GOT3 (cell line): ENCODE data around the gene HIVEP3.

ENCODE experiments used
- DNase-seq: peaks from one replicate; lab custom pipeline; 2025; ENCODE audit warnings: mixed read lengths; lab: John Stamatoyannopoulos, UW

HIVEP3 gene

DNA sequence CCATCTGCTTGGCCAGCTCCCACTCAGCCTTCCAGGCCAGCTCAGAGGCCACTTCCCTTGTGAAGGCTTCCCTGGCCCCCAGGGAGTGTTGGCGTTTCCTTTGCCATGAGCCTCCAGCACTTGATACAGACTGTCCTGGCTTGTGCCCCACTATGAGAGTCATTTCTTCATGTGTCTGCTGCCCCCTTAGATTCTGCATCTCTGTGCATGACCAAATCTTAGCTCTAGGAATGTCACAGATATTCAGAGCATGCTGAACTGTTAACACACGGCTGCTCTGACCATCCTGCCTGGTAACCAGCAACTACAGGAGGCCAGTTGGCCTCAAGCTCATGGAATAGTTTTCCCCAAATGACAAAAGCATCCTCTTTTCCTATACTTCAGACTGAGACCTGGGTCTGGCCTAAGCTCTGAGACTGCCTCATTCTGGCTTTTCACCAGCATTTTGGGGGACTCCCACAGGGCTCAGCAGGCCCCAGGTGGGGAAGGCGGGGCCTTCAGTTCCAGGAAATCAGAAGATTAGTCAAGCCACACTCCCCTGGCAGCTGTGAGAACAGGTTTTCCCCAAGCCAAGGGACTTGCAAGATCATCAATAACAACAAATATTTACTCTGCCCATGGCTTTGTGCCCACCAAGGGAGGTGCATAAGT lies 251.6 kb downstream of the HIVEP3 start:
- DNase-seq, result no peak

DNA sequence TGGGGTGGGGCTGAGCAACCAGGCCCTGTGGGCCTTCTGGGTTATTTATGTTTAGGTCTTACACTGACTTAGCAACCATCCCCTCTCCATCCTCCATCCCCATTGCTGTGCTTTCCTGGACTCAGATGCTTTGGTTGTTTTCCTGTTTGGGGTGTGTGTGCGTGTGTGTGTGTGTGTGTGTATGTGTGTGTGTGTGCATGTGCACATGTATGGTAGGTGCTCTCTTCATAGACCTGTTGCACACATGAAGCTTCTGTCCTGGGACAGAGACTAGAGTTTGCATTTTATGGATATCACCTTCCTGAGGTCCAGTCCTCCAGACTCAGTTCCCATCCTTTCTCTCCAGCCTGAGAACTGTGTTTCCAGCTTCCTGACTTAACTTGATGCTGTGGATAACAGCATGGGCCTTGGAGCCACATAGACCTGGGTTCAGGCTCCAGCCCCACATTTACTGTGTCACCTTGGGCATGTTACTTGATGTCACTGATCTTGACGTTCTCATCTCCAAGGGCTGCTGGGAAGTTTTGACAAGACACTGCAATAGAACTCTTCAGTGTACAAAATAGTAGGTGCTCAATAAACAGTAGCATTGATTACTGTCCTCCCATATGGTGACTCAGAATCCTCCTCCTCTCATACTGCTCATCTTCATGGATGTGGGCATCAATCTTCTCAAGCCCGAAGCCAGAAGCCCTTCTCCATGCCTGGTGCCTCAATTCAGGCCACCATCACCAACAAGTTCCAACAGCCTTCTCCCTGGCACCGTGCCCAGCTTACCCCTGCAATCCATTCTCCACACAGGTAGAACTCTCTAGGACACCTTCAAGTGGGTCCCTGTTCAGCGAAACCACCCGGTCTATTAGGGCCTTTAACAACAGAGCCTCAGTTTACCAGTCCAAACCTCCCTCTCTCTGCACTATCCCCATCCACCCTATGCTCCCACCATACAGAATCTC lies 252.5 kb downstream of the HIVEP3 start:
- DNase-seq, result no peak

DNA sequence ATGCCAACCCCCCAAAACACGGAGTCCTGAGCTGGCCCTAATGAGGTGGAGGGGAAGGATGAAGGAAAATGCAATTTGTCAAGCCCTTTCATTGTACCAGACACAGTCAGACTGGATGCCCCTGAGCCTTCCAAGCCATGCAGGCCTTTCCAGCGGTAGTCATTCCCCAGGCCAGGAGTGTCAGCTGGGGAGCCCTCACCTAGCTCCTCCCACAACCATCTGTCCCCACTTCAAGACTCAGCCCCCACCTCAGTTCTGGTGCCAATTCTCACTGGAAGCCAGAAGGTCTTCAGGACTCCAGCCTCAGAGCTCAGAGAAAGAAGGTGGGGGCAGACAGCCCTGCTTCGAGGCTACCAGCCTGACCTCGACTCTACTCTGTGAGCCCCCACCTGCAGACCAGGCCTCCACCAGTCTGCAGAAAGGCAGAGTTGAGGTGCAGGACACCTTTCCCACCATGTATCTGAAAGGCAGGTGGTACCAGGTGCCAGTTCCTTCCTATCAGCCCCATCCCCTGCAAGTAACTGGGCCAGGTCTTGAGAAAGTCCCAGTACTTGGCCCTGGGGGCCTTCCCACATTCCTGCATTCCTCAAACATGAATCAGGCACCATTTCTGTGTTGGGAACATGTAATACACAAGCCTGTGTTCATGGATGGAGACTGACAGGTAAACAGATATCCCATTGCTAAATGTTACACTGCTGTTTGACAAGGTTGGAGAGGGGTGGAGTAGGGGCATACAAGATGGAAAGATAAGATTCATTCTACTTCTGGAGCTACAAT lies 253.7 kb downstream of the HIVEP3 start:
- no peak for DNase-seq

DNA sequence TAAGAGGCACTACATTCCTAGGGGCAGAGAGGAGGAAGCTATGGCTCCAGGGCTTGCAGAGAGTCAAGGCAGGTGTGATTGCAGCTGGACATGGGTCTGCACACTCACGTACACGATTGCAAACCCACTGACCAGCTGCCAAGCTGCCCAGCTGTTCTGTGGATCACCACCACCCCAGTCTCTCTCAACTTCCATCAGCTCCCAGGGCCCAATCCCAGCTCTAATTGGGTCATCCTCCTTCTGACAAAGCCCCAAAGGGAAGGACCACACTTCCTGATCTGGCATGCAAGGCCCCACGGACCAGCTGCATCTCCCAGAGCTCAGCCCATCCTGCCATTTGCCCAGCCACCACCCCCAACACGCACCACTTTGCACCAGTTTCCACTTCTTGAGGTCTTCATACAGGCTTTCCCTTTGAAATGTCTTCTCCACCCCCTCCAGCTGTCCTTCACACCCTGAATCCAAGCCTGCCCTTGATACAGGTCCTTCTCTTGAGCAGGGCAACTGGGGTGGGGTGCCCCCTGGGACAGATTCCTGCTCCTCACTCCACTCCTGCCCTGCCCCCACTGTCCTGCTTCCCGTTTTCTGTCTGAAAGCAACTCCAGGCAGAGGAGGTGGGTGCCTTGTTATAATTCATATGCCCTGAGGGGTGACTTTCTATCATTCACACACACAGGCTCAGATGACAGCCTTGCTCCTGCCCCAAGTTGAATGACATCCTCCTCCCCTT lies 254.9 kb downstream of the HIVEP3 start:
- DNase-seq, result no peak

DNA sequence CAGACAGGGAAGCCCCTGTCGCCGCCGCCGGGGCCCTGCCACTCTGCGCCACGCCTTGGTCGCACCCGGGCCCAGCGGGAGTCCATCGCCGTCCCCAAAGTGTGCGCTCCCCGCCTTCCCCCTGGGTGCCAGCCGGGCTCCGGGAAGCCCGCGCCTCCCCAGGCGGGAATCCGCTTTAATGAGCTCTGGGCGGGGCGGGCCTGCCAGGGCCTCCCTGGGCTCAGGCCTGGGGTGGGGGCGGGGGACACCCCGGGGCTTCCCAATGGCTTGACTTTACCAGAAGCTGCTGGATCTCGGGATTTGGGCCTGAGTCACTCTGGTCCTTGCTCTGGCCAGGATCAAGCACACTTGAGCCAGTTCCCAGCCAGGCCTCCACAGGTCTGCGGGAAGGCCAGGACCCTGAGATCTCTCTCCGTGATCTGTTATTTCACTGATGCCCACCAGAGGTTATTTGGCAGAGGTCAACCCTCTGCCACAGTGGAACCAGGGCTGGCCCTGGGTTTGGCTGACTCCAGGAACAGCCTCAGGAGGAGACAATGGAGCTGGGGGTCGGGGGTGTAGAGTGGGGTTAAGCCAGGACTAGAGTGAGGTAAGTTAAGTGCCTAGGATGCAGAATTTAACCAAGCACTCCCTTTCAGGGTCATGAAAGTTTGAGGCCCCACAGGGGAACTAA lies 255.8 kb downstream of the HIVEP3 start:
- DNase-seq, result peak; percentile 40

DNA sequence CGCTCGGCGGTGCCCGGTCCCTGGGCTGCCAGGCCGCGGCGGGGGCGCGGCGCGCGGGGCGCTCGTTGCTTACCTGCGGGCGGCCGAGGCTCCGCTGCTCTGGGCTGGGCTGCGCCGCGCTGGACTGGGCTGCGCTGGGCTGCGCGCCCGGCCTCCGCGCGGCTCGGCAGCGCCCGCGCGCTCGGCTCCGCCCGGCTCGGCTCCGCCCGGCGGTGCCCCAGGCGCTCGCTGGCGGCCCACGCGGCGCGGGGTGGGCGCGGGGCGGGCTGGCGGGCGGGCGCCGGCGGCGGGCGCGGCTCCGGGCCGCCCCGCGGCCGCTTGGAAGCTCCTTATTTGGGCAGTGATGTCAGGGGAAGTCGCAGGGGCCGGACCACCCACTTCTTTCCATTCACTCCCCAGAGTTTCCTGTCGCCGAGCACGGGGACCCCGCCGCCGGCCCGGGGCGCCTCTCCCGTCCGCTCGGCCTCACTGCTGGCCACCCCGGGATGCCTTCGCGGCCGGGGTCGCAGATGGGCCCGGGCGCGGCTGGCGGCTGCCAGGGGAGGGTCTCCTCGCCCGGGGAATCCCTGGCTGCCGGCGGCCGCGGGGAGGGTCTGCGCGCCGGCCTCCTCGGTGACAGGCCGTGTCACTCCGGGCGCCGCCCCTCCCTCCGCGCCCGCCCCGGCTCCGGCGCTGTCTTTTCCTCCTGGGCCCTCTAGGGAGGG lies 256.5 kb downstream of the HIVEP3 start:
- no peak for DNase-seq

DNA sequence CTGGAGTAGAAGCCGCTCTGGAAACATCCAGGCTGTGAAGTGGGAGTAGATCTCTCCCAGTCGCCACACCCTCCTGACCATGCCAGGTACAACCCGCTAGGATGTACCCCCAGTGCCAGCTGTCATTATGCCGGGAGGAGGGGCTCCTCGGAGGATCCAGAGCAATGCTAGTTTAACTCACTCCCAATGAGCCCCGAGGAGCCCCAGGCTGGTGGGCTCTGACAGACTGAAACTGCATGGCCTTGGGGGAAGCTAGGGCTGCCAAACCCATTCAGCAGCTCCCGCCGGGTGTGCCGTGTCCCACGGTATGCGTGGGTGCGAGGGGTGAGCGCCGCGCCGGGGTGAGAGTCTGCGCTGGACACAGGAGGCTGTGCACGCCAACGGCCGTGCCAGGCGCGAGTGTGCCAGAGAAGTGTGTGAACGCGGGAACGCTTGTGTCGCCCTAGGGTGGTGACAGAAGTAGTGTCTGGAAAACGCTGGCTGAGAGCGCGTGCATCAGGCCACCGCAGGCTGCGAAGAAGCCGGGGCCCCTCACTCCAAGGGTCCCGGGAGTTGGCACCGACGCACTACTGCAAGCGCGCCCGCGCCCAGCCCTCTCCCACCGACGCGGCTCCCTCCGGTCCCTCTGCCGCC lies 257.2 kb downstream of the HIVEP3 start:
- no peak for DNase-seq

DNA sequence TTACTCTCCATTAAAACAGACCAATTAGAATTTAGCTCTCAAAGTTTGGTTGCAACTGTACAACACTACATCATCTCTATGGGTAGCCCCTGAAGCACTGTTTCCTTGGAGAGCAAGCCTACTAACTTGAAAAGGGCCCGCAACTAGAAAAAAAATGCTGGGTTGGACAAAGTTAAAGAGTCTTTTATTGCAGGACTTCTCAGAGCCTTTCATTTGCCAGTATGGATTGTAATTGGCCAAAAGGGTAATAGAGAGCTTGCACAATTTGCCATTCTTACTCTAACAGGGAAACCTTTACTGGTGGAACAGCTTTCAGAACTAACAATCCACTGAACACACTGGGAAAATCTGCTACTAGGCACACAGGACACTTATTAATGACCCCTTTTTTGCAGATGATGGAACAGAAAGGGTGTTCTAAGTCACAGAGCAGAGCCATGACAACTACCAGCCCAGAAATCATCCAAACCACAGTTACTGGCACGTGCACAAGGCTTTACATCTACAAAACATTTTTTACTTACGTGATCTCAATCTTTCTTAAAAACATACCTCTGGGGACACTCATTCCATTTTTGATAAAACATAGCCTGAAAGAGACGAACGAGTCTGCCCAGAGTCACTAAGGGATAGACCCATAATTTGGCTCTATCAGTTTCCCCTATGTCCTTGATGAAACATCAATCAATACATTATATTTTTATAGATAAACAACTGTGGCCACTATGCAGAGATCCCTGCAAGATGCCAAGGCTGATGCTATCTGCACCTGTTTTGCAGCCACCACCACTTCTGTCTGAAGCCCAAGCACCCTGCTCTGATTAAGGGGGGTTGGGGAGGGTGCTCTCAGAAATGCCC lies 257.9 kb downstream of the HIVEP3 start:
- DNase-seq, result no peak

DNA sequence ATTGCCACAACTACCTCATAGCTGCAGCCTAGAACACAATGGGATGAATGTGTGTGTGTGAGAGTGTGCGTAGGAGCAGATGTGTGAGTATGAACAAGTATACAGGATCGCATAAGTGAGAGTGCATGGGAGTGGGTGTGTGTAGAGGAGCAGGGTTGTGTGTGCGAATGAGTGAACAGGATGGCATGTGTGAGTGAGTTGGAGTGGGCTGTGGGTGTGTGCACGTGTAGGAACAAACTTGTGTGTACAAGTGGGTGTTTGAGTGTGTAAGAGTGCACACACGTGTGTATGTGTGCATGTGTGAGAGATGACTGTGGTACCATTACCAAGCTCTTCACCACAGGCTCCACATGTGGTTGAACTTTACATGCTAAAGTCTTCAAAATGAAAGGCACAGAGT lies 258.8 kb downstream of the HIVEP3 start:
- no peak for DNase-seq

DNA sequence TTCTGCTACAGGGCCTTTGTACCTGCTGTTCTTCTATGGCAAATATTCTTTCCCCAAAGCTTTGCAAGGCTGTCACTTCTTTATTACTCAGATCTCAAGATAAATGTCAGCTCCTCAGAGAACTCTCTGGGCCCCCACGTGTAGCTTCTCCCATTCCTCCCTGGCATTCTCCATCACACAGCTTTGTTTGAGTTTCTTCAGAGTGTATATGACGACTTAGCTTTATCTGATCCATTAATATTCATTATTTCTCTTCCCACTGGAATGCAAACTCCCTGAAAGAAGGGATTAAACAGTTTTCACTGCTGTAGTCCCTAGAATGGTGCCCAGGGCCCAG lies 259.6 kb downstream of the HIVEP3 start:
- no peak for DNase-seq

DNA sequence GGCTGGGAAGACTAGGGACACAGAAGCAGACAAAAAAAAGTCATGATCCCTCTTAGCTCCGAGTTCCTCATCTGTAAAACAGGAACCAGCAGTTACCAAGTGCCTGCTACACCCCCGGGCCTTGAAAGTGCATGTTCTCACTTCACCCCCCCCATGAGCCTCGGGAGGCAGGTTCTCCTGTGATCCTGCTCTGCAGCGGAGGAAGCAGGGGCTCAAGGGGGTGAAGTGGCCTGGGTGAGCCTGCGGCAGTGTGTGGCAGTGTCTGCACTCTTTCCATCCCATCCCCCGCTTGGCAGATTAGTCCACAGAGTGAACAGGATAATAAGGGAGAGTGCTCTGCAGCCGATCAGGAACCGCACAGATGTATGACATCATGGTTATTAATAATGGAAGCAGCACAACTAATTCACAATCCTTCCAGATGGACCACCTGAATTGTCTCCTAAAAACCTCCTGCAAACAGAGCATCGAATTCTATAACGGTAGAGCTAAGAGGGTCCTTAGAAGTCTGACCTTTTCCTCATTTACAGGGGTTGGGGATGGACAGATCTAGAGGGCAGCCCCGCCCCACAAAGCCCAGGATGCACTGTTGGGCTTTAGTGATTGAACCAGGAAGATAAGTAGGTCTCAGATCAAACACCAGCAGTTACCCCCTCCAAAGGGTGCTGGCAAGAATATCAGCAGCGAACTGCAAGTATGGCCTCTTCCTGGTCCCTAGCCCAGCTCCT lies 260.1 kb downstream of the HIVEP3 start:
- DNase-seq, result no peak

DNA sequence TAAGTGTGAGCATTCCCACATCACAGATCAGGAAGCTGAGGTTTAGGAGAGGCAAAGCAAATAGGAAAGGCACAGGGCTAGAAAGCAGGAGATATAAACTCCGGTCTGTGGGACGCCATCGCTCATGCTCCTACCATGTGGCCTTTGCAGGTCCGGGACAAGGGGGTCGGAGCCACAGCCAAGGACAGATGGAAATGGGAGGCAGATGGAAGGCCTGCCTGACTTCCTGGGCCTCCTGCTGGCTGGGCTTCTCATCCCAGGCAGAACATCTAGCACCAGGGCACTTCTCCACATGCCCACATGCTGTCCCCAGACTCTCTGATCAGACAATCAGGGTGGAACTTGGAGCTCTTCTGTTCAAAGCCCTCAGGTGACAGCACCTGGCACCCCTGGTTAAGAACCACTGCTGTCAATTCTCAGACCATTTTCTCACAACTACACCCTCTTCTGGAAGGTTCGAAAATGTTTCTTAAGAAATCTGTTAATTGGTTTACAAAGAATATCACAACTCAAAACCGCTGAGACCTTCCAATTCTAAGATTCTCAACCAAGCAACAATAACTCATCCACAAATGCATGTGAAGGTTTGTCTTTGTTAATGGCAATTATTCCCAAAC lies 260.9 kb downstream of the HIVEP3 start:
- no peak for DNase-seq

DNA sequence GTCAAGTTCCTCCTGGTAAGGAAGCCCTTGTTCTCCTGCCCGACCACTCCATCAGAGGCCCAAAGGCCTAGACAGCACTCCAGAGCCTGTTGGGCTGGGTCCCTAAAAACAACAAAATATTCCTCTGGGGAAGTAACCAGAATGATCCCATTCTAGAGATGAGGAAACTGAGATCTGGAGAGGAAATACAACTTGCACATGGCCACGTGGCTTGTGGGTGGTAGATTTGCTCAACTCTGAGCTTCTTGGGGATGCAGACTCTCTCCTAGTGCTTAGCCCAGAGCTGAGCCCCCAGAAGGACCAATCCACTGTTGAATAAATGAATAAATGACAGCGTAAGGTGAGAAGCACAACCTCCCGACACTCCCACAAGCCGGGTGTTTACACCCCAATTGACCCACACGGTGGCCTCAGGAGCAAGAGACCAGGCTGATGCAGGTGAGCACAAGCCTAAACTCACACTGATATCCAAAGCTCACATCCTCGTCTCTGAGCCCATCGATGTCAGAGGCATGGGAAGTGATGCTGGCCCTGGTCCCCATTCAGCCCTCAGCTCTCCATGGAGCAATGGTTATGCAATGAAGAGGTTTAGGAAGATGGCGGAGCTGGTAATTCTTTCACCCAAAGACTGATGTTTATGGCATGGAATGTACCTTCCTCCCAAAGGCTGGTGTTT lies 261.8 kb downstream of the HIVEP3 start:
- DNase-seq, result no peak

DNA sequence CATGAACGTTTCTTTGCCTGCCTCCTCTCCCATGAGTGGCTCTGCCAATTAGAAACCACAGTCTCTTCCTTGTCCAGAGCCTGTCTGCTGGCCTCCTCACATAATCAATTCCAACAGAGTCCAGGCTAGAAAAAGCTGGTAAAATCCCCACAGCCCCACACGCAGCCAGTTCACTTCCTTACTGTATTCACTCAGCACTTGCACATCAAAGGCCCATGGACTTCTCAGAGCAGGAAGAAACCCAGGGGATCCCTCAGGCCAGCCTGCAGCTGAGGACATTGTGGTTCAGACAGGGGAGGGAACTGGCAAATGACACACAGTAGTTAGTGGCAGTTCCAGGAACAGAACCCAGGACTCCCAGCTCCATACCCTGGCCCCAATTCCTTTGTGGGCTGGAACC lies 262.7 kb downstream of the HIVEP3 start:
- DNase-seq, result no peak

DNA sequence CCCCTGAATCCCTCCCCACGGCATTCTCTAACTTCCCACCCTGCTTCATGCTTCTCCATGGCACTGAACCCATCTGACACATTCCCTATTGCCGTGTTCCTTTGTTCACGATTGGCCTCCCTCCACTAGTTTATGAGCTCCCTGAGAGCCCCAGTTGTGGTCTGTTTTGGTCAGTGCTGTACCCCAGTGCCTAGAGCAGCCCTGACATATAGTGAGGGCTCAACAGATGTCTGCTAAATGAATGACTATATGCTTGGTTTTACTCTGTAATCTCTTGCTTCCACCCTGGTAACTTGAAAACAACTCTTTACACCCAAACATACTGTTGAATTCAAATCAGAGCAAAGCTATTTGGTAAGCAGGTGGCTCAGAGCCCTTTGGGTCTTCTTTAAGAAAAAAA lies 263.1 kb downstream of the HIVEP3 start:
- no peak for DNase-seq

DNA sequence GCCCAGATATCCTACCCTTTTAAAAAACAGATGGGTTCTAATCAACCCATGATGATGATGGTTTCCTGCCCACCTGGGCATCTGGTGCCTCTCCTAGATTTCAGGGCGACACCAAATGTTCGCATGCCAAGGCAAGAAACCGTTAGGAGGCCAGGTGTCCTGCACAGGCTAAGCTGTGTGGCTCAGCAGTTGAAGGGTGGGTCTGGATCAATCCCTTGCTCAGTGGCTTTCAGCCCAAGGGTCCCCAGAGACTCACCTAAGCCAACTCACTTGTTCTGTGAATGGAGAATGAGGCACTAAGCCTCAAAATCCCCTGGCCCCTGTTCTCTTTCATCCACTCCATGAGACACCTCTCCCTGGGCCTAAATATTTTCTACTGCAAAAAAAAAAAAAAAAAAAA lies 265.1 kb downstream of the HIVEP3 start:
- no peak for DNase-seq

DNA sequence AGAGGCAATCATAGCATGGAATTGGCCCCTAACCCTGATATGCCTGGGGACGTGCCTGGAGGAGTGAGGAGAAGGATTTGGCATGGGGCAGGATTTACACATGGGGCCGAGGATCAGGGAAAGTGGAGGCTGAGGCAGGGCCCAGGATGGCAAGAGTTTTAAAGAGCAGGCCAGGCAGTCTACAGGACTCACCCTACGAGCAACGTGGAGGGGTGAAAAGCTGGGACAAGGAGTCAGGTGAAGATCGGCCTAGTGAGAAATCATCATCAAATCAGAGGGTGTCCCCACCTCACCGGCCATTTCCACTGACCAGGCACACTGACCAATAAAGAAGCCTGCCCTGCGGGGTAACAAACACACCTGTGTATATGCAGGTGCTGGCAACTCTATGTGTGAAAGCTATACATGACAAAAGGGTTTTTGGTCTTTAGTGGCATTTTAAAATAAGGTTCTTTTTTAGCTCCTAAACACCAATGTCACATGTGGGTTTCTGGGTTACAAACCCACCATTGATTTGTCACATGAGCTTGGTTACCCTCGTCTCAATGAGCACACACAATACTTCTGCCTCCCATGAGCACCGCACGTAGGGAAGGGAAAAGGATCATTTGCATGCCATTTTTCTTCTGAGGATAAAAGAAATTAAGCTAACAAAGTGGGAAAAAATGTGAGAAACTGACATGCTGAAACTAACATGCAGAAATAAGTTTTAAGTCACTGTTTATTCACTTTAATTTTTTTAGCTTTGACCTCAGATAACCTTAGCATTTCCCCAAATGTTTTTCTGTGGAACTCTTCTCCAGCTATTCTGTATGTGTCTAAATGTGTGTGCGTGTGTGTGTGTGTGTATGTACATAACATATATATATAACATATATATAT lies 266.1 kb downstream of the HIVEP3 start:
- no peak for DNase-seq
